Gastrocnemius medialis (tissue), 4 donors: ENCODE data around the gene C11orf65. TPM values are rescaled to one million over a fixed set of nuclear protein-coding genes. Genes with fewer than 3 reads are reported as not detected.

Experiments used
- ATAC-seq, 2 donors: fragments of 150-250 bp; one replicate each; pipeline ENCODE4 v1.9.1; 2016
- DNase-seq, 2 donors: peaks; one replicate each; pipeline ENCODE4 v3.0.0-alpha.2; 2019
- H3K27ac ChIP-seq, 4 donors: fragments of 200-600 bp; sonication (generic); 1 replicate in 1 of 4; 2 replicates in 3 of 4; pipeline ENCODE4 v1.5.1; 2016 to 2018; ENCODE audit warnings: mild to moderate bottlenecking in 2 of 4, moderate library complexity in 1 of 4
- H3K27me3 ChIP-seq, 3 donors: fragments of 200-600 bp; sonication (generic) in 2 of 3; 1 replicate in 1 of 3; 2 replicates in 2 of 3; pipeline versions ENCODE4 v1.5.1 to v1.6.0; 2016 to 2019; ENCODE audit warnings: mild to moderate bottlenecking in 1 of 3, moderate library complexity in 1 of 3
- H3K36me3 ChIP-seq, 2 donors: fragments of 200-600 bp; sonication (generic) in 1 of 2; one replicate each; pipeline ENCODE4 v1.5.1; 2017 to 2018
- H3K4me1 ChIP-seq, 2 donors: fragments of 200-600 bp; sonication (generic) in 1 of 2; one replicate each; pipeline ENCODE4 v1.5.1; 2016 to 2017; ENCODE audit warnings: mild to moderate bottlenecking in 2 of 2
- H3K4me3 ChIP-seq, 4 donors: fragments of 200-600 bp; sonication (generic) in 3 of 4; 1 replicate in 1 of 4; 2 replicates in 3 of 4; pipeline ENCODE4 v1.5.1; 2016 to 2019; ENCODE audit warnings: mild to moderate bottlenecking in 2 of 4
- H3K9me3 ChIP-seq, 3 donors: fragments of 200-600 bp; sonication (generic) in 2 of 3; 1 replicate in 1 of 3; 2 replicates in 2 of 3; pipeline ENCODE4 v1.5.1; 2016 to 2019
- POLR2A ChIP-seq, 2 donors: fragments of 450-650 bp; IDR thresholded peaks; one replicate each; pipeline ENCODE4 v1.6.1; 2017; ENCODE audit warnings: antibody characterized with exemption in 2 of 2, mild to moderate bottlenecking in 2 of 2, moderate library complexity in 2 of 2
- in situ Hi-C, 4 donors: fragments of 200-750 bp; cut with MboI; loops; one replicate each; pipeline versions ENCODE4 v1.15.0 to v1.8.0; 2017; ENCODE audit warnings: low sequenced_read_pairs in 4 of 4
- intact Hi-C: fragments of 100-400 bp; cut with DNase I; formaldehyde crosslinking; loops from one replicate; pipeline ENCODE4 v1.15.1; 2023; ENCODE audit warnings: low total_unique reads
- total RNA-seq, 4 donors: library from RNA; depleted of rRNA; stranded (reverse); fragments of >200 nt; gene quantifications; one replicate each; pipeline versions ENCODE4 v1.1.0 to v1.2.3, GENCODE V29; 2016
- TF ChIP-seq, protein P1 (sequence below), 5 experiments: fragments of 450-650 bp in 3 of 5; fragments of 200-600 bp in 2 of 5; sonication (generic) in 2 of 5; IDR thresholded peaks in 4 of 5; conservative IDR thresholded peaks in 1 of 5; 1 replicate in 4 of 5; 2 replicates in 1 of 5; pipeline ENCODE4 v1.5.1; 2016 to 2019; ENCODE audit warnings: antibody characterized with exemption in 5 of 5, mild to moderate bottlenecking in 3 of 5, moderate library complexity in 3 of 5

Gene C11orf65
- total RNA-seq, 4 donors from 2014 or later, result 0.51 TPM; not detected in 3

- intact Hi-C loops, result no loop called here
- Histone ChIP-seq H3K4me3 (no peak overlapping the region), H3K4me1 (no peaks in the 10 kb centered on the region), H3K27me3 (no peaks in the 10 kb centered on the region), H3K36me3 (peaks cover 0 to 64% of the 10 kb centered on the region in 2 donors), H3K9me3 (no peaks in the 10 kb centered on the region), H3K27ac (no peak overlapping the region)
- no peak for DNase-seq
- TF ChIP-seq POLR2A (IDR thresholded peaks at IDR 0.05), result no peak
- TF ChIP-seq, protein P1, sequence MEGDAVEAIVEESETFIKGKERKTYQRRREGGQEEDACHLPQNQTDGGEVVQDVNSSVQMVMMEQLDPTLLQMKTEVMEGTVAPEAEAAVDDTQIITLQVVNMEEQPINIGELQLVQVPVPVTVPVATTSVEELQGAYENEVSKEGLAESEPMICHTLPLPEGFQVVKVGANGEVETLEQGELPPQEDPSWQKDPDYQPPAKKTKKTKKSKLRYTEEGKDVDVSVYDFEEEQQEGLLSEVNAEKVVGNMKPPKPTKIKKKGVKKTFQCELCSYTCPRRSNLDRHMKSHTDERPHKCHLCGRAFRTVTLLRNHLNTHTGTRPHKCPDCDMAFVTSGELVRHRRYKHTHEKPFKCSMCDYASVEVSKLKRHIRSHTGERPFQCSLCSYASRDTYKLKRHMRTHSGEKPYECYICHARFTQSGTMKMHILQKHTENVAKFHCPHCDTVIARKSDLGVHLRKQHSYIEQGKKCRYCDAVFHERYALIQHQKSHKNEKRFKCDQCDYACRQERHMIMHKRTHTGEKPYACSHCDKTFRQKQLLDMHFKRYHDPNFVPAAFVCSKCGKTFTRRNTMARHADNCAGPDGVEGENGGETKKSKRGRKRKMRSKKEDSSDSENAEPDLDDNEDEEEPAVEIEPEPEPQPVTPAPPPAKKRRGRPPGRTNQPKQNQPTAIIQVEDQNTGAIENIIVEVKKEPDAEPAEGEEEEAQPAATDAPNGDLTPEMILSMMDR (IDR thresholded peaks at IDR 0.05 in 4 of 5, conservative IDR thresholded peaks at IDR 0.05 in 1 of 5), result no peak
- in situ Hi-C loops, result no loop called here
- ATAC-seq, result no peak
Measured at GRCh38 chr11:108351468-108351867, 115.9 kb downstream of the C11orf65 start.

- no peak for ATAC-seq
- in situ Hi-C loops, result no loop called here
- Histone ChIP-seq H3K4me3 (no peak overlapping the region), H3K27me3 (no peaks in the 10 kb centered on the region), H3K4me1 (no peaks in the 10 kb centered on the region), H3K36me3 (peaks cover 0 to 39% of the 10 kb centered on the region in 2 donors), H3K27ac (no peak overlapping the region), H3K9me3 (no peaks in the 10 kb centered on the region)
- intact Hi-C loops, result no loop called here
- DNase-seq, result no peak
- TF ChIP-seq POLR2A (IDR thresholded peaks at IDR 0.05), result no peak
- TF ChIP-seq, protein P1 (IDR thresholded peaks at IDR 0.05 in 4 of 5, conservative IDR thresholded peaks at IDR 0.05 in 1 of 5), result no peak
Measured at GRCh38 chr11:108346451-108346850, 120.9 kb downstream of the C11orf65 start.

DNA sequence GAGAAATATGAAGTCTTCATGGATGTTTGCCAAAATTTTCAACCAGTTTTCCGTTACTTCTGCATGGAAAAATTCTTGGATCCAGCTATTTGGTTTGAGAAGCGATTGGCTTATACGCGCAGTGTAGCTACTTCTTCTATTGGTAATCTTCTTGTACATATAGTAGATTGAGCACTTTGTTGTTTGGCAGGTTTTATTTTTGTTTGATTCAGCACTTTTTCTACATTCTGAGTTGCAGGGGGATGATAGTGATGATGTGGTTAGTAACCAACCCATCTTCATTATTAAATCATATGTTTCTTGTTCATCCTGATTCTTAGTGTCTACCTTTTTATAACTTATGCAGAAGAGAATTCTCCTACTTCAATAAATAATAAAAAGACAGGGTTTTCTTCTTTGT, 121.6 kb downstream of the C11orf65 start:
- no peak for DNase-seq
- intact Hi-C loops, result no loop called here
- in situ Hi-C loops, result no loop called here
- H3K27me3 ChIP-seq, result no peaks in the 10 kb centered on the region
- H3K36me3 ChIP-seq, result peaks cover 0 to 32% of the 10 kb centered on the region in 2 donors
- H3K4me1 ChIP-seq, result no peaks in the 10 kb centered on the region
- no peak for TF ChIP-seq POLR2A (IDR thresholded peaks at IDR 0.05)
- TF ChIP-seq, protein P1 (IDR thresholded peaks at IDR 0.05 in 4 of 5, conservative IDR thresholded peaks at IDR 0.05 in 1 of 5), result no peak
- H3K9me3 ChIP-seq, result no peaks in the 10 kb centered on the region
- H3K27ac ChIP-seq, result no peak overlapping the region
- ATAC-seq, result no peak
- H3K4me3 ChIP-seq, result no peak overlapping the region

DNA sequence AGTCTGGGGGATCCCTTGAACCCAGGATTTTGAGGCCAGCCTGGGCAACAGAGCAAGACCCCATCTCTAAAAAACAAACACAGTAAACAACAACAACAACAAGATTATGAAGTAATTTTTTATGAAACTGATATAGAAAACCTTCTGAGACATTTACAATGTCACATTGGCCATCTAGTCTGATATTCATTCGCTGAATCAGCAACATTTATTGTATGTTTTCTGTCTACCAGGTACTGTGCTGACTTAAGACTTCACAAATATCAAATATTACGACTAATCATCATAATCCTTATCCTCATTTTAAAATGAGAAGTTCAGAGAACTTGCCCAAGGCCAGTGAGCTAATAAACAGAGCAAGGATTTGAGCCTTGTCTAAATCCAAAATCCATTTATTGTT, 123.6 kb downstream of the C11orf65 start:
- Histone ChIP-seq H3K9me3 (no peaks in the 10 kb centered on the region), H3K27ac (no peak overlapping the region), H3K36me3 (peaks cover 0 to 17% of the 10 kb centered on the region in 2 donors), H3K27me3 (no peaks in the 10 kb centered on the region), H3K4me1 (no peaks in the 10 kb centered on the region), H3K4me3 (no peak overlapping the region)
- in situ Hi-C loops, result no loop called here
- DNase-seq (no peak), ATAC-seq (no peak)
- intact Hi-C loops, result no loop called here
- TF ChIP-seq, protein P1 (IDR thresholded peaks at IDR 0.05 in 4 of 5, conservative IDR thresholded peaks at IDR 0.05 in 1 of 5), result no peak
- no peak for TF ChIP-seq POLR2A (IDR thresholded peaks at IDR 0.05)

DNA sequence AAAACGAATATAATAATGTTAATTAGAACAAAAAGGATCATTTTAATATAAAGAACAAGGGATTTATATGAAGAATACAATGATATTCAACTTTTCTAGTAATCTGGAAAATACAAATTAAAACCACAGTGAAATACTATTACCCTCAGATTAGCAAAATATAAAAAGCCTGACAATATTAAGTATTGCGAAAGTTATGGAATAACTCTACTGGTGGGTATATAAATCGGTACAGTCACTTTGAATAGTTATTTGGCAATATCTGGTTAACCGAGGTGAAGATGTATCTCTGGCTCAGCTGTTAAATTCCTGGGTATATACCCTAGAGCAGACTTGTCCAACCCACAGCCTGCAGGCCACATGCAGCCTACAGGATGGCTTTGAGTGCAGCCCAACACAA, 125.7 kb downstream of the C11orf65 start:
- Histone ChIP-seq H3K4me3 (no peak overlapping the region), H3K9me3 (no peaks in the 10 kb centered on the region), H3K27ac (no peak overlapping the region), H3K36me3 (peaks cover 0 to 15% of the 10 kb centered on the region in 2 donors), H3K4me1 (no peaks in the 10 kb centered on the region), H3K27me3 (no peaks in the 10 kb centered on the region)
- no peak for TF ChIP-seq POLR2A (IDR thresholded peaks at IDR 0.05)
- TF ChIP-seq, protein P1 (IDR thresholded peaks at IDR 0.05 in 4 of 5, conservative IDR thresholded peaks at IDR 0.05 in 1 of 5), result no peak
- intact Hi-C loops, result no loop called here
- in situ Hi-C loops, result no loop called here
- ATAC-seq (no peak), DNase-seq (no peak)
